GM21723 (cell line): ENCODE results near the gene KRTAP3-3.

Experiments used
- ATAC-seq: cut with Tn5 transposase; IDR thresholded peaks from one replicate; pipeline ENCODE4 v1.9.1; 2021; ENCODE audit warnings: mild to moderate bottlenecking, moderate library complexity; ENCODE audit not compliant: unreplicated experiment

The KRTAP3-3 gene

DNA sequence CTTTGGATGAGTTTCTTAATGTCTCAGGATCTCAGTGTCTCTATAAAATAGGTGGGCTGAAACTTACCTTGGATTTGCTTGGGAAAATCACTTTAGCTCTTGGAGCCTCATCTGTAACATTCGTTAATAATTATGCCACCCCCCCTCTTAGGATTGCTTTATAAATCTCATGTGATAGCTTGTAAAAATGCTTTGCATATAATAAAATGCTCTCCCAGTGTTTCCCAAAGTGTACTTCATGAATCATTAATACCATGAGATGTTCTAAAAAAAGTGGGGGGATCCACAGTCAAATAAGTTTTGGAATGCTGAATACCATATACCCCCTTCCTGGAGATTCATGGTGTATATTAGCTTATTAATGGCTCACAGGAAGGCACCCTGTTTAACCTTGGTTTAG lies 32.4 kb downstream of the KRTAP3-3 start:
- ATAC-seq, result no peak

DNA sequence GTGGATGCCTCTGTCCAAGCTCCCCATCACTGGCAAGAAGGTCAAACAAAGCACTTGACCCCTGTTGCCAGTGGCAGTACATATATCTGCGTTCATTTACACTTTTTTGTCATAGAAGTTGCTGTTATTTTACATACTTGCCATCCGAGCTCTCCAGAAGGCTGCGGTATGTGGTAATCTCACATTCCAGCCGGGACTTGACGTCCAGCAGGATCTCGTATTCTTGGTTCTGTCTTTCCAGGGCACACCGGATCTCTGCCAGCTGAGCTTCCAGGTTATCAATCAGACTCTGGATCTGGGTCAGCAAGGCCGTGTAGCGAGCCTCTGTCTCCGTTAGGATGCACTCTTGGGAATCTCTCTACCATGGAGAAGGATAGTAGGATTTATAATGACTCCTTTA lies 33.8 kb downstream of the KRTAP3-3 start:
- ATAC-seq, result no peak

DNA sequence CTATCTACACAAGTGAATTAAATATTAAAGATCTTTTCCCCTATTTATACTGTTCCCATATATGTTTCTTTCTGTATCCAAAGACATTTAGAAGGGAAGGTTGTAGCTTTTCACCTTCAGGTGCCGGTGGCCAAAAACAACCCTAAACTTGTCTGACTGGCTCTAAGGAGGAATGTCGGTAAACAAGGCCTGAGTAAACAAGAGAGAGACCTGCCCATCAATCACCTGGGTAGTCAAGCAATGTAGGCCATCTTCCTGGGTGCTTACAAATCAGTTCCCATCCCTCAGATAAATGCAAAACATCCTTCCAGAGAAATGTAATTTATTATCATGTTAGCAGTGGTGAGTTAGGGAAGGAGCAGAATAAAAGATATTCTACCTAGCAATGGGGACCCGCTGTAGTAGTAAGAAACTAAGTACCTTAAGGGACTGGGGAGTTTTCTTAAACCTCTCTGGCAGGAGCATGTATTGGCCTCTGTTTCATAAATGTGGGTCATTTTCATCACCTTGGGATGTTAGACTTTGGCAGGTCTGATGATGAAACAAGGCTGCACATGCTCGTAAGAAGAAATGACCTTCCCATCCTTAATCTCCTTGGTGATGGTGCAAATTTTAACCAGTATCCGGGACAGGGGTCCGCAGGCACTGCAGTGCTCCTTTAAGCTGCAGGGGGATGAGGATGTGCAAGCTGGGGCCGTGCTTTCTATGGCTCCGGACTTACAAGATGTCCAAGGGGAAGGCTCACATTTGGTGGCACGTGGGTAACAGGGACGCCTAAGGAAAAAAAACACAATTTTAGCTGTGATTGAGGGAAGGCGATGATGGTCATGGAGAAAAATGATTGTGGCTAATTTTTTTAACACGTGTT lies 35.6 kb downstream of the KRTAP3-3 start:
- no peak for ATAC-seq

DNA sequence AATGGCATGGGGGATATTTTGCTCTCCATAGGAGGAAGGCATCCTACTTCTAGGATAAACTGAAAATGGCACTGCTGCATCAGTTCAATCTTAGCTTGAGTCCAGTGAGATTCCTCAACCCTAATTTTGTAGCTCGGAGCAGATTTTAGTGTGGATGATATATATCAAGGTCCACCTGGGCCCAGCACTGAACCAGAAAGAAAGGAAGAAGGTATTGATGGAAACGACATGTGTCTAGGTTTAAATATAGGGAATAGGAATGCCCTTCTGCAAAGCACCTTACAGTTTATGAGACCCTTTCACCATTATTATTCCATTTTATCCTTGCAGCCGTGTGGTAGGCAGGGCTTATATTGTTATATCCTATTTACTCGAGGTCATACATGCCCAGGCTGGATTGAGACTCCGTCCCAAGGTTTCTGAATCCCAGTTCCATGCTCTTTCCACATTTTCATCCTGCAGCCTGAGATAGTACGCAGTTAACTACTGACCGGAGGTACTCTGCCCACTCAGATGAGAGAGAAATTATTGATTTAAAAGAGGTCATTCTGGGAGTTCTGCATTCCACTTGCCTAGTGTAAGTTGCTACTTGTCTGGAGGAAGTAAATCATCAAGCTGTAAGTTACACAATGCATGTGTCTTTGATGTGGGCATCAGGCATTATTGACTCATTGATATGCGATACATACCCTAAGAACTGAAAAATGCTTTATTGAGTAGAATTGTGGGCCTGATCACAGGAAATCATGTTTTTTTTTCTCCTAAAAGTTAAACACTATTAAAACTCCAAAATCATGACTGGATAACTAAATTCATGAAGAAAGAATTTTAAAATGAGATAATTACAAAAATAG lies 37.3 kb downstream of the KRTAP3-3 start:
- ATAC-seq, result no peak

DNA sequence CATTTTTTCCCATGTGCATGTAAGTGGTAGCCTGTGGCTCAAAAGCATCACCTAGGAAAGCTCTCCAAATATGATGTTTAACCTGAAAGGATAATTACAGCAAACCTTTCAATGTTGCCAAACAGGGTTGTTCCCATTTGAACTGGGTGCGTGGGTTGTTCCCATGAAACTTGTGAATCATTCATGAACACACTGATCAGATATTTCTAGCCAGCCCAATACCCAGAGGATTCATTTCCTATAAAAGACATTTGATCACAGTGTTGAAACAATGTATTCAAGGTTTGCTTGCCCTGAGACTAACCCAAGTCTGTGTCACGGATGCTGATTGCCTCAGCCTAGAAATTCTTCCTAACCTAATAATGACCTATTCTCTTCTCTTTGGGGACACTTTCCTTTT lies 40.1 kb downstream of the KRTAP3-3 start:
- ATAC-seq, result no peak

DNA sequence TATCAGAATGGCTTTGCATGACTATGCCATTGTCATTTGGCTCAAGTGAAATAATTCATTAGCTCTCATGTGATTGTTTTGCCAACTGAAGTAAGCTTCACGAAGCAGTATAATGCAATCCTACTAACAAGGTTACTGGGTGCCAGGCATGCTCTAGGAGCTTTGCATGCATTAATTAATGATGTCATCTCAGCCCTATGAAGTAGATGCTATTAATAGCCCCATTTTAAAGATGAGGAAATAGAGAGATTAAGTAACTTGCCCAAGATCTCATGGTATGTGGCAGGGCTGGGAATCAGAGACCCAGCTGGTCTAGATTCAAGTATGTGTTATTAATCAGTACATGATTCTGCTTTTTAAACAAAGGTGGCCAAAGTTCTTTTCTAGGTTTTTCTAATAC lies 41.3 kb downstream of the KRTAP3-3 start:
- ATAC-seq, result no peak

DNA sequence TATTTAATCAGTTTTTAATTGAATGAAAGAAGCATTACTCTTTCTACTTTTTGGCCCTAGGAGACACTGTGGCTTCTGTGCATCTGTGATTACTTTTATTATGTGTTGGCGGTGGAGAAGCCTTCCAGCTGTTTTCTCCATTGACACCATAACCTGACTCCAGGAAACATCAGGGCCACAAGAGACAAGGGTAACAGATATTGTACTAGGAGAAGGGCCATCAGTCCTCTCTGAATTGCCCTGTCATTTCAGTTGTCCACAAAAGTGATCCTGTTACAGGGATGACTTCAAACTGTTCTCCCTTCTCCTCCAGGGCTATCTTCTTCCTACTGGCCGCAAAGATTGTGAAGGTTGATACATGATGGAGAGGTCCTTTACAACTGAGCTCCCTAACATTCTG lies 41.8 kb downstream of the KRTAP3-3 start:
- ATAC-seq, result no peak

DNA sequence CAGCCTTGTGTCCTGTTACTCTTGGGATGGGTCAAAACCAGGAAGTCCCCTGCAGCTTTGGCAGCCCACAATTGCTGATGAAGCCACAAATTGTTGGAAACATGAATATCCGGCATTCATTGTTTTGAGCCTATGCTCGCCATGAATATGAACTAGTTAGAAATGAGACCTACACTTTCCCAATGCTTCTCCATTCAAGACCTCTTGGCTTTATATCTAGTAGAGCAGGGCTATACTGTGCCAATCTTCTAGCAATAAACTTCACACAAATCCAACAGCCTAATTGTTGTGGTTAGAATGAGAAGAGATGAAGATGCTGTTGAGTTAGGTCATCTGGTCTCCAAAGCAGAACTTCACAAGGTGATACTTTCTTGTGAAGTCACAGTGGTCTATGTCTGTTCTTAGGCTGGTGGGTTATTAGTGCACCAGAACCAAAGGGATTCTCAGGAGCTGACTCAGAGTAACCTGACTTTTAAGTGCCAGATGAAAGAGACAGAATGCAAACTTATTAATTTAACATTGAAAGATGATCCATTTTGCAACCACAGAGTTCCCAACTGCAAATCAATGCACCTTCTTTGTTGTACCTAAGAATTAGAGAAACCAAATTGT lies 42.8 kb downstream of the KRTAP3-3 start:
- ATAC-seq, result no peak

DNA sequence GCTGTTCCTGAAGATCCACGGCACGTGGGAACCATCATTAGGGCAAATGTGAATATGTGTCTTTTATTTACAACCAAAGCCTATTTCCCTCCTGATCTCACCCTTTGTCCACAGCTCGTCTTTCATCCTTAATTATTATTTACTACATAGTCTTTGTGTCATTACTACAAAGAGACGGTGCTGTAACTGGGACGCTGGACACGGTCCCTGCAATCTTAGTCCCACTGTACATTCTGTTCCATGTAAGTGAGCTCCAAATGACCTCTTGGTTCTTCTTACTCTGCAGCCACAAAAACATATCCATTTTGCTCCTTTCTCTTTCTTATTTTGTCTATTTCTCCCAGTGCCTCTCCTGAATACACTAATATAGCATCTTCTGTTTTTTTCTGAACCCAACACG lies 43.8 kb downstream of the KRTAP3-3 start:
- no peak for ATAC-seq

DNA sequence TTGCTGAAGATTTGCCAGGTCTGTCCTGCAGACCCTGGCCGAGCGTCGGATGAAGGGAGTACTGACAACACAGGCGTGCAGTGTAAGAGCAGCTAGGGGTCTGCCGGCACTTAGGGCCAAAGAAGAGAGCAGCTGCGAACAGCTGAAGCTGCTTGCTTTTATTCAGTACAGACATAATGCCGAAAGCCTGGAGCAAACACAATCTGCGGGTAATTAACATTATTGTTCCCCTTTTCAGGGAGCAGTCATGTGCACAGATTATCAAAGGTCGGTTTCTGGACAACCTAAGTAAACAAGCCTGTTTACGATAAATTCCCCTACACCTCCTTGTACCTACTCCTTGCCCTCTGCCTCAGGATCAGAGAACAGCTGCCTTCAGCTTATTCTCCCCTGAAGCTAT lies 44.5 kb downstream of the KRTAP3-3 start:
- no peak for ATAC-seq

DNA sequence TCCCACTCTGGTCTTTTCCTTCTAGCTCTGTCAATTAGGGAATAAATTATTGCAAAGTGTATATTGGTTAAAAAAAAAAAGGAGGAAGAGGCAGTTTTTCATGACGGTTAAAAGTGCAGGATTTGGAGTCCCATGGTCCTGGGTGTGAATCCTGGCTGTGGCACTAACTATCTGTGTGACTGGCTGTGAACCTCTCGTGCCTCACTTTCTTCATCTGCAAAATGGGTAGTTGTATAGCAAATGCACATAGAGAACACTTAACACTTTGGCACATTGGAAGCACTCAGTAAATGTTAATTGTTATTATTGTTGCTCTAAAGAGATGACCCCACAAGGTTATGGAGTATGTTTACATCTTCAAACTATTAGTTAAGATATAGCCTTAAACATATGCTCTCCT lies 46.0 kb downstream of the KRTAP3-3 start:
- no peak for ATAC-seq

DNA sequence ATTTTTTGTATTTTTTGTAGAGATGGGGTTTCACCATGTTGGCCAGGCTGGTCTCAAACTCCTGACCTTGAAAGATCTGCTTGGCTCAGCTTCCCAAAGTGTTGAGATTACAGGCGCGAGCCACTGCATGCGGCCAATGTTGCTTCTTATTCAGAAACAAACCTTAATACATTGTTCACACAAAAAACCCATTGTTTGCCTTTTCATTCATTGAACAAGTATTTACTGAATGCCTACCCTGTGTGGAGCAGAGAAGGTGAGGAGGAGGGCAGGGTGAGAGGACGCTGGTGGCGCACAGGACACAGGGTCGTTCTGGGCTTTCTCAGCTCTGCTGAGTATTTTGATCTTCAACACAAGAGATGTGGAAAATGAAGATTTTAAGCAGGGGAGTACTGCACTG lies 48.5 kb downstream of the KRTAP3-3 start:
- no peak for ATAC-seq

DNA sequence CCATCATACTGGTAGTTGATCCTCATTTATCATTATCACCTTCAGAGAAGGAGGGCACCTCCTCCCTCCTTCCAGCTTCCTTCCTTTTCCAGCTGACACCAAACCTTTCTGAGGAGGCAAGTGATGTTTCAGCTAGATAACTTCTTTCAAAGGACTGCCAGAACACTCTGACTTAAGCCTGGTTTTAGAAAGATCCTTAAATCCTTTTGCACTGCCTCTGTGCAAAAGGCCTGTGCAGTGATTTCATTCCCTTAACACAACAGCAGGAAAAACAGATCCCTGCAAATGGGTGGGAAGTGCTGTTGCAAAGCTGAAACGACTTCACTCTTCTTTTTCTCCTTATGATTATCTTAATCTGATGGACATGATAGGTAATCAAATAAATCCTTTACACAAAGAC lies 49.4 kb downstream of the KRTAP3-3 start:
- no peak for ATAC-seq
